K562 (cell line): ENCODE data around the gene CDKN2D. TPM values are rescaled to one million over a fixed set of nuclear protein-coding genes. Genes with fewer than 3 reads are reported as not detected.
A peak's percentile ranks its signal among the peaks of the same experiment; 100 is the strongest.

Experiments
- DACH1 ChIP-seq: fragments of 450-650 bp; IDR thresholded peaks from 2 replicates; pipeline ENCODE4 v1.6.1; 2018; ENCODE audit not compliant: partially characterized antibody
- GTF2E2 ChIP-seq: fragments of 200-800 bp; sonication (Bioruptor generic); IDR thresholded peaks from 2 replicates; pipeline ENCODE4 v1.6.1; 2016; ENCODE audit warnings: missing genetic modification characterization, missing compliant biosample characterization
- GTF2F1 ChIP-seq: IDR thresholded peaks from 2 replicates; pipeline ENCODE4 v1.6.1; 2011; ENCODE audit warnings: low read depth, low read length, improper control_type of control experiment
- HCFC1 ChIP-seq: IDR thresholded peaks from 2 replicates; pipeline ENCODE4 v1.6.1; 2012; ENCODE audit warnings: low read depth, low read length, improper control_type of control experiment
- HDAC1 ChIP-seq, 2 experiments: fragments of 450-650 bp; IDR thresholded peaks; 2 replicates each; pipeline ENCODE4 v1.6.1; 2016 to 2017; ENCODE audit warnings: inconsistent platforms in 1 of 2, mild to moderate bottlenecking in 1 of 2, moderate library complexity in 1 of 2
- HMGN3 ChIP-seq: IDR thresholded peaks from 2 replicates; pipeline ENCODE4 v1.6.1; 2011; ENCODE audit warnings: borderline replicate concordance, low read depth, mild to moderate bottlenecking, mixed read lengths, low read length; ENCODE audit not compliant: insufficient read length; ENCODE audit errors: extremely low read depth
- MAFK ChIP-seq: IDR thresholded peaks from 2 replicates; pipeline ENCODE4 v1.6.1; 2011; ENCODE audit warnings: low read length, improper control_type of control experiment
- NFE2 ChIP-seq: IDR thresholded peaks from 2 replicates; pipeline ENCODE4 v1.6.1; 2014; ENCODE audit warnings: antibody characterized with exemption, low read depth
- NR2C2 ChIP-seq, 2 experiments: fragments of 200-800 bp in 1 of 2; sonication (Bioruptor generic) in 1 of 2; sonication (generic) in 1 of 2; formaldehyde crosslinking in 1 of 2; IDR thresholded peaks; 2 replicates each; pipeline versions ENCODE4 v1.6.1 to v1.8.0; 2016 to 2022; ENCODE audit warnings: mild to moderate bottlenecking in 1 of 2, missing compliant biosample characterization in 1 of 2, missing genetic modification characterization in 1 of 2, missing genetic modification reagents in 1 of 2
- POLR2B ChIP-seq: fragments of 450-650 bp; IDR thresholded peaks from 2 replicates; pipeline ENCODE4 v1.6.1; 2018; ENCODE audit warnings: low read depth; ENCODE audit not compliant: partially characterized antibody
- PRDM10 ChIP-seq: fragments of 450-650 bp; IDR thresholded peaks from 2 replicates; pipeline ENCODE4 v1.6.1; 2018; ENCODE audit not compliant: partially characterized antibody
- PURB ChIP-seq: sonication (generic); formaldehyde crosslinking; IDR thresholded peaks from 2 replicates; pipeline ENCODE4 v1.9.0; 2021; ENCODE audit warnings: low read depth, mild to moderate bottlenecking, missing genetic modification reagents
- SIN3A ChIP-seq, 2 experiments: fragments of 150-350 bp in 1 of 2; IDR thresholded peaks; 2 replicates each; pipeline ENCODE4 v1.6.1; 2011 to 2016; ENCODE audit warnings: borderline replicate concordance in 2 of 2, low read depth in 2 of 2, low read length in 2 of 2, mild to moderate bottlenecking in 2 of 2, moderate library complexity in 2 of 2; ENCODE audit not compliant: control insufficient read depth in 1 of 2
- SIN3B ChIP-seq: fragments of 450-650 bp; IDR thresholded peaks from 2 replicates; pipeline ENCODE4 v1.6.1; 2017; ENCODE audit warnings: low read depth, mild to moderate bottlenecking, moderate library complexity
- SMAD3 ChIP-seq: fragments of 450-650 bp; formaldehyde crosslinking; conservative IDR thresholded peaks from 2 replicates; pipeline ENCODE4 v1.4.0; 2020; ENCODE audit warnings: mild to moderate bottlenecking
- ZBTB11 ChIP-seq, 3 experiments: fragments of 200-800 bp in 1 of 3; fragments of 250-450 bp in 1 of 3; fragments of 450-650 bp in 1 of 3; sonication (Bioruptor Pico) in 1 of 3; sonication (Bioruptor generic) in 1 of 3; formaldehyde crosslinking in 1 of 3; IDR thresholded peaks; 2 replicates each; pipeline versions ENCODE4 v1.6.1 to v1.8.0; 2016 to 2022; ENCODE audit warnings: mild to moderate bottlenecking in 2 of 3, missing genetic modification characterization in 2 of 3, missing compliant biosample characterization in 1 of 3, moderate library complexity in 1 of 3
- ZNF57 ChIP-seq: fragments of 450-650 bp; formaldehyde crosslinking; IDR thresholded peaks from 2 replicates; pipeline ENCODE4 v1.4.0; 2020; ENCODE audit warnings: mild to moderate bottlenecking, moderate library complexity
- polyA plus RNA-seq, 8 experiments: library from polyadenylated mRNA; depleted of rRNA in 4 of 8; stranded (reverse) in 5 of 8; unstranded in 3 of 8; fragments of >200 nt; fragmentation: Nextera tagmentation in 2 of 8; fragmentation: Illumina TruSeq in 1 of 8; extraction: Ambion mirVana in 2 of 8; extraction: Trizol in 1 of 8; gene quantifications; 2 replicates each; pipeline versions ENCODE4 v1.2.1 to v1.2.3, GENCODE V29; 2011 to 2014; ENCODE audit warnings: inconsistent platforms in 1 of 8, missing spikeins in 1 of 8
- total RNA-seq, 7 experiments: library from RNA; depleted of rRNA in 6 of 7; stranded (reverse); fragments of >200 nt in 6 of 7; fragmentation: Illumina TruSeq in 2 of 7; extraction: Trizol in 2 of 7; gene quantifications; 2 replicates each; pipeline versions ENCODE4 v1.2.1 to v1.2.3, GENCODE V29; 2011 to 2021; ENCODE audit warnings: low replicate concordance in 1 of 7
- TF ChIP-seq, protein P1 (sequence below): sonication (generic); formaldehyde crosslinking; IDR thresholded peaks from 2 replicates; pipeline ENCODE4 v1.8.1; 2022; ENCODE audit warnings: missing genetic modification reagents

CDKN2D gene
- total and polyA plus RNA-seq, 9 of the 15 experiments (the other 6 are each of a cell fraction or from before 2014, with no cell fraction given): 0.41 to 8.2 (median 3.7) TPM

DNA sequence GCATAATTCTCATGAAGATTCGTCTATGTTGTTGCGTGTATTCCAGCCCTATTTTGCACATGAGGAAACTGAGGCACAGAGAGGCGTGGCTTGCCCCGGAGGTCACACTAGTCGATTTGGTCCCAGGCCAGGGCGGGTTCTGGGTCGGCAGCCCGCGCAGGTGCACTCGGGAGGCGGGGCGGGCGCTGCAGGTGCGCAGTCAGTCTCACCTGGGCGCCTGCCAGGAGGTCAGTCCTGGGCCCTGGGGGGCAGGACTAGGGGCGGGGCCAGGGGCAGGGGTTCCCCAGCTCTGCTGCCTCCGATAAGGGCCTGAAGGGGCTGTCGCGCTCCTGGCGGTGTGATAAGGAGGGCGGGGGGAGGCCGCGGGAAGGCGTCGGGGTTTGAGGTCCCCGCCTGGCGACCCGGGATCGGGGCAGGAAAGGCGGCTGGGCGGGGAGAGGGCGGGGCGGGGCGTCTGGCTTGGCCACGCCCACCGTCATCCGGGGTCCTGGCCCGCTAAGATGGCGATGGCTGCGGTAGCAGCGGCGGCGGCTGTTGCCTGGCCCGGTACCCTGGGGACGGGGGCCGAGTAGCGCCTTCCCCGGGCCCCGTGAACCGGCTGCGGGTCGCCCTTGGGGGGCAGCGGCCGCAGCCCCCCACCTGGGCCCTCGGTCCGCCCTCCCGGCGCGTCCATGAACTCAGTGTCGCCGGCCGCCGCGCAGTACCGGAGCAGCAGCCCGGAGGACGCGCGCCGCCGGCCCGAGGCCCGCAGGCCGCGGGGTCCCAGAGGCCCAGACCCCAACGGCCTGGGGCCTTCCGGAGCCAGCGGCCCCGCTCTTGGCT, 25.1 kb downstream of the CDKN2D start, which contains the start of gene ATG4D (continued):
- TF ChIP-seq HMGN3: peak; percentile 99
- peak; percentile 66; the same call in 1 of the 2 replicates for TF ChIP-seq SIN3B
- no peak for TF ChIP-seq GTF2F1
- TF ChIP-seq SMAD3 (CRISPR knock-in tag): no peak
- TF ChIP-seq, protein P1, sequence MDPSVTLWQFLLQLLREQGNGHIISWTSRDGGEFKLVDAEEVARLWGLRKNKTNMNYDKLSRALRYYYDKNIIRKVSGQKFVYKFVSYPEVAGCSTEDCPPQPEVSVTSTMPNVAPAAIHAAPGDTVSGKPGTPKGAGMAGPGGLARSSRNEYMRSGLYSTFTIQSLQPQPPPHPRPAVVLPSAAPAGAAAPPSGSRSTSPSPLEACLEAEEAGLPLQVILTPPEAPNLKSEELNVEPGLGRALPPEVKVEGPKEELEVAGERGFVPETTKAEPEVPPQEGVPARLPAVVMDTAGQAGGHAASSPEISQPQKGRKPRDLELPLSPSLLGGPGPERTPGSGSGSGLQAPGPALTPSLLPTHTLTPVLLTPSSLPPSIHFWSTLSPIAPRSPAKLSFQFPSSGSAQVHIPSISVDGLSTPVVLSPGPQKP (CRISPR knock-in tag): no peak
- TF ChIP-seq NR2C2 (CRISPR knock-in tag; IDR thresholded peaks at IDR 0.05): no peak
- peak; percentile 55 for TF ChIP-seq NR2C2 (tag; IDR thresholded peaks at IDR 0.05)
- peak; percentile 12 for TF ChIP-seq DACH1
- TF ChIP-seq PURB (CRISPR knock-in tag): no peak
- peak; percentile 64; the same call in 1 of the 2 replicates for TF ChIP-seq NFE2
- 0 out of 4 replicates have a peak, but pooled peaks of 1 of the 2 experiments have one; percentile 38 for TF ChIP-seq SIN3A (IDR thresholded peaks at IDR 0.05; ENCODE audit: borderline replicate concordance in 2 of 2, control insufficient read depth in 1 of 2, low read depth in 2 of 2, low read length in 2 of 2)
- TF ChIP-seq MAFK: no peak
- peak; percentile 63 for TF ChIP-seq POLR2B
- TF ChIP-seq HDAC1 (IDR thresholded peaks at IDR 0.05): peak in 1 of 2 experiments; percentile 50; a peak in 1 of 4 replicates
- TF ChIP-seq HCFC1: no peak
- peak in 1 of 3 experiments; percentile 81; a peak in 2 of 6 replicates for TF ChIP-seq ZBTB11 (CRISPR knock-in tag; IDR thresholded peaks at IDR 0.05)
- no peak for TF ChIP-seq PRDM10
- TF ChIP-seq ZNF57 (CRISPR knock-in tag): no peak
- peak; percentile 81; the same call in 1 of the 2 replicates for TF ChIP-seq GTF2E2 (tag)
